H1 (cell line): Measurements from ENCODE around the gene BCAS1. TPM values are rescaled to one million over a fixed set of nuclear protein-coding genes. Genes with fewer than 3 reads are reported as not detected.

Experiments
- CTCF ChIA-PET: fragments of 300-600 bp; sonication (Branson Sonifier 250); formaldehyde crosslinking; loops from one replicate; lab custom pipeline; 2021; ENCODE audit not compliant: partially characterized antibody; lab: Charles Lee
- POLR2A ChIA-PET: fragments of 300-600 bp; sonication (Branson Sonifier 250); formaldehyde crosslinking; loops from one replicate; lab custom pipeline; 2021; ENCODE audit warnings: inconsistent platforms; ENCODE audit not compliant: partially characterized antibody; lab: Charles Lee
- DNase-seq, 2 experiments: peaks; one replicate each; pipeline versions ENCODE4 v3.0.0 to v3.0.0-alpha.2; 2010 to 2022; ENCODE audit warnings: low spot score in 2 of 2, low read depth in 1 of 2, mixed read lengths in 1 of 2
- FAIRE-seq: peaks from 2 replicates; lab custom pipeline; 2011; peaks lifted over from hg19 to GRCh38; lab: Jason Lieb, UNC
- H2AFZ ChIP-seq: 2 replicates; pipeline ENCODE4 v1.8.1; 2012; ENCODE audit warnings: low read length, inconsistent platforms
- H2AK5ac ChIP-seq: 2 replicates; pipeline ENCODE4 v1.6.1; 2013; ENCODE audit warnings: low read depth, low read length
- H2BK120ac ChIP-seq: replicated peaks from 2 replicates; pipeline ENCODE3; 2013; ENCODE audit warnings: low read depth, low read length, inconsistent platforms
- H2BK12ac ChIP-seq: 2 replicates; pipeline ENCODE4 v1.6.1; 2013; ENCODE audit warnings: low read depth, low read length
- H2BK15ac ChIP-seq: 2 replicates; pipeline ENCODE4 v1.6.1; 2013; ENCODE audit warnings: low read length
- H2BK20ac ChIP-seq: 2 replicates; pipeline ENCODE4 v1.6.1; 2013; ENCODE audit warnings: low read length
- H2BK5ac ChIP-seq: 2 replicates; pipeline ENCODE4 v1.6.1; 2013; ENCODE audit warnings: low read depth, low read length
- H3K14ac ChIP-seq: 2 replicates; pipeline ENCODE4 v1.6.1; 2013; ENCODE audit warnings: inconsistent platforms; ENCODE audit not compliant: insufficient read length
- H3K18ac ChIP-seq: 2 replicates; pipeline ENCODE4 v1.6.1; 2013; ENCODE audit warnings: low read length; ENCODE audit errors: extremely low read depth
- H3K23ac ChIP-seq: 2 replicates; pipeline ENCODE4 v1.6.1; 2013; ENCODE audit warnings: inconsistent platforms; ENCODE audit not compliant: insufficient read length
- H3K23me2 ChIP-seq: 2 replicates; pipeline ENCODE4 v1.6.1; 2013; ENCODE audit warnings: low read depth, low read length
- H3K27ac ChIP-seq: 2 replicates; pipeline ENCODE4 v1.6.1; 2011; ENCODE audit warnings: low read depth, low read length, inconsistent platforms
- H3K27me3 ChIP-seq, 4 experiments: replicated peaks in 1 of 4; 1 replicate in 1 of 4; 2 replicates in 3 of 4; pipeline versions ENCODE4 v1.6.1 to v1.8.1; 2011 to 2013; ENCODE audit warnings: low read length in 3 of 4, mild to moderate bottlenecking in 3 of 4, inconsistent platforms in 2 of 4, mixed read lengths in 2 of 4, moderate library complexity in 1 of 4; ENCODE audit not compliant: control insufficient read depth in 3 of 4, insufficient read depth in 3 of 4; ENCODE audit errors: extremely low read depth in 1 of 4
- H3K36me3 ChIP-seq, 4 experiments: 2 replicates each; pipeline versions ENCODE4 v1.6.1 to v1.8.1; 2011 to 2013; ENCODE audit warnings: mild to moderate bottlenecking in 4 of 4, low read length in 3 of 4, moderate library complexity in 2 of 4, control low read depth in 1 of 4, inconsistent platforms in 1 of 4; ENCODE audit not compliant: insufficient read depth in 4 of 4, control insufficient read depth in 2 of 4
- H3K4ac ChIP-seq: replicated peaks from 2 replicates; pipeline ENCODE3; 2013; ENCODE audit warnings: low read length, low read depth, mixed read lengths, inconsistent platforms; ENCODE audit not compliant: insufficient read length
- H3K4me1 ChIP-seq, 4 experiments: replicated peaks in 1 of 4; 1 replicate in 1 of 4; 2 replicates in 3 of 4; pipeline versions ENCODE4 v1.6.1 to v1.8.1; 2011 to 2013; ENCODE audit warnings: low read length in 3 of 4, inconsistent platforms in 2 of 4, mixed read lengths in 1 of 4; ENCODE audit not compliant: insufficient read depth in 4 of 4, control insufficient read depth in 3 of 4
- H3K4me2 ChIP-seq, 2 experiments: 2 replicates each; pipeline versions ENCODE4 v1.6.1 to v1.8.1; 2011 to 2013; ENCODE audit warnings: low read depth in 2 of 2, low read length in 2 of 2, control low read depth in 1 of 2, inconsistent platforms in 1 of 2, mild to moderate bottlenecking in 1 of 2; ENCODE audit not compliant: insufficient read depth in 1 of 2
- H3K4me3 ChIP-seq, 4 experiments: fragments of 200-600, 300-600 bp in 1 of 4; sonication (generic), shearing (Covaris generic), sonication (Bioruptor Twin) in 1 of 4; 2 replicates each; pipeline versions ENCODE4 v1.5.1 to v1.8.1; 2011 to 2016; ENCODE audit warnings: low read length in 4 of 4, low read depth in 3 of 4, control low read depth in 2 of 4, inconsistent platforms in 2 of 4, mild to moderate bottlenecking in 2 of 4, mixed read lengths in 1 of 4, moderate library complexity in 1 of 4; ENCODE audit not compliant: insufficient read depth in 2 of 4; ENCODE audit errors: extremely low read depth in 1 of 4
- H3K56ac ChIP-seq: replicated peaks from 2 replicates; pipeline ENCODE3; 2013; ENCODE audit warnings: low read depth, mild to moderate bottlenecking, mixed read lengths, low read length, inconsistent platforms; ENCODE audit not compliant: insufficient read length
- H3K79me1 ChIP-seq: 2 replicates; pipeline ENCODE4 v1.6.1; 2013; ENCODE audit warnings: low read depth, low read length, control low read depth
- H3K79me2 ChIP-seq, 2 experiments: 2 replicates each; pipeline versions ENCODE4 v1.6.1 to v1.8.1; 2012 to 2013; ENCODE audit warnings: low read length in 2 of 2, mild to moderate bottlenecking in 2 of 2, inconsistent platforms in 1 of 2; ENCODE audit not compliant: insufficient read depth in 2 of 2, control insufficient read depth in 1 of 2
- H3K9ac ChIP-seq, 4 experiments: replicated peaks in 1 of 4; 1 replicate in 1 of 4; 2 replicates in 3 of 4; pipeline versions ENCODE4 v1.6.1 to v1.8.1; 2011 to 2013; ENCODE audit warnings: low read depth in 3 of 4, low read length in 3 of 4, control low read depth in 2 of 4, mild to moderate bottlenecking in 2 of 4, moderate library complexity in 2 of 4, inconsistent platforms in 1 of 4; ENCODE audit errors: extremely low read depth in 1 of 4
- H3K9me3 ChIP-seq, 2 experiments: 2 replicates each; pipeline versions ENCODE4 v1.6.1 to v1.8.1; 2012 to 2013; ENCODE audit warnings: mild to moderate bottlenecking in 2 of 2, moderate library complexity in 2 of 2, control low read depth in 1 of 2, inconsistent platforms in 1 of 2, low read depth in 1 of 2, low read length in 1 of 2, mixed read lengths in 1 of 2; ENCODE audit not compliant: insufficient read depth in 2 of 2
- H4K20me1 ChIP-seq, 2 experiments: replicated peaks in 1 of 2; 2 replicates each; pipeline versions ENCODE3 to v1.8.1; 2011 to 2013; ENCODE audit warnings: inconsistent platforms in 2 of 2, low read length in 2 of 2, mild to moderate bottlenecking in 1 of 2; ENCODE audit not compliant: insufficient read depth in 2 of 2, control insufficient read depth in 1 of 2
- H4K5ac ChIP-seq: 2 replicates; pipeline ENCODE4 v1.6.1; 2013; ENCODE audit warnings: low read length, low read depth, mixed read lengths, inconsistent platforms; ENCODE audit not compliant: insufficient read length
- H4K8ac ChIP-seq: 2 replicates; pipeline ENCODE4 v1.8.0; 2013; ENCODE audit warnings: mild to moderate bottlenecking, moderate library complexity, low read length, inconsistent platforms; ENCODE audit not compliant: insufficient read depth; ENCODE audit errors: extremely low read depth
- H4K91ac ChIP-seq: replicated peaks from 2 replicates; pipeline ENCODE3; 2013; ENCODE audit warnings: low read length, mixed read lengths, inconsistent platforms; ENCODE audit not compliant: insufficient read length
- ATF3 ChIP-seq: IDR thresholded peaks from 2 replicates; pipeline ENCODE4 v1.6.1; 2011; ENCODE audit warnings: low read depth, mild to moderate bottlenecking, low read length; ENCODE audit not compliant: insufficient read depth
- BCL11A ChIP-seq, 2 experiments: IDR thresholded peaks; one replicate each; pipeline ENCODE4 v1.6.1; 2011; ENCODE audit warnings: low read depth in 2 of 2, low read length in 2 of 2, mild to moderate bottlenecking in 2 of 2
- BRCA1 ChIP-seq: IDR thresholded peaks from 2 replicates; pipeline ENCODE4 v1.6.1; 2012; ENCODE audit warnings: low read depth, low read length, improper control_type of control experiment
- CBX5 ChIP-seq: fragments of 300-800, 300-1000 bp; sonication (generic); IDR thresholded peaks from 2 replicates; pipeline ENCODE4 v1.7.1; 2016; ENCODE audit warnings: antibody characterized with exemption, low read length, low read depth
- CEBPB ChIP-seq: IDR thresholded peaks from 2 replicates; pipeline ENCODE4 v1.6.1; 2012; ENCODE audit warnings: low read depth, low read length
- HDAC6 ChIP-seq: IDR thresholded peaks from one replicate; pipeline ENCODE4 v1.7.1; 2012; ENCODE audit warnings: low read depth, mild to moderate bottlenecking, inconsistent platforms, low read length, moderate library complexity
- JUND ChIP-seq: IDR thresholded peaks from 2 replicates; pipeline ENCODE4 v1.6.1; 2011; ENCODE audit warnings: mild to moderate bottlenecking, improper control_type of control experiment, low read length
- MAFK ChIP-seq: IDR thresholded peaks from 2 replicates; pipeline ENCODE4 v1.6.1; 2012; ENCODE audit warnings: low read depth, mild to moderate bottlenecking, improper control_type of control experiment, low read length
- POLR2AphosphoS5 ChIP-seq: IDR thresholded peaks from 2 replicates; pipeline ENCODE4 v1.6.1; 2011; ENCODE audit warnings: low read depth, low read length
- RFX5 ChIP-seq: IDR thresholded peaks from 2 replicates; pipeline ENCODE4 v1.6.1; 2011; ENCODE audit warnings: low read depth, low read length, improper control_type of control experiment, borderline replicate concordance
- SUZ12 ChIP-seq: fragments of 200-600 bp; sonication (generic); IDR thresholded peaks from 2 replicates; pipeline ENCODE4 v1.6.1; 2012; ENCODE audit warnings: mild to moderate bottlenecking, inconsistent platforms, low read length, moderate library complexity, mixed read lengths
- ZNF274 ChIP-seq: IDR thresholded peaks from 2 replicates; pipeline ENCODE4 v1.7.0; 2012; ENCODE audit warnings: low read length, borderline replicate concordance; ENCODE audit errors: extremely low read depth
- WGBS, 2 experiments: shearing (Covaris generic) in 1 of 2; methylation state at CpG; one replicate each; pipeline versions ENCODE4 v1.1.6 to v1.1.7; 2013 to 2015; ENCODE audit warnings: low lambda C conversion rate in 2 of 2, mixed read lengths in 2 of 2, inconsistent platforms in 1 of 2, low coverage in 1 of 2, missing lambda C conversion rate in 1 of 2; ENCODE audit not compliant: insufficient replicate concordance in 2 of 2, insufficient coverage in 1 of 2, insufficient read length in 1 of 2; ENCODE audit errors: extremely low coverage in 1 of 2, missing lambda C conversion rate in 1 of 2; 5-methylcytosine and 5-hydroxymethylcytosine counted together
- polyA plus RNA-seq, 7 experiments: library from polyadenylated mRNA; depleted of rRNA in 3 of 7; stranded (reverse) in 5 of 7; unstranded in 2 of 7; fragments of >200 nt in 5 of 7; fragments of 200-250 nt in 2 of 7; gene quantifications; 1 replicate in 5 of 7; 2 replicates in 1 of 7; 4 replicates in 1 of 7; pipeline versions ENCODE4 v1.2.1 to v1.2.3, GENCODE V29; 2011 to 2013; ENCODE audit warnings: missing spikeins in 2 of 7, mixed read lengths in 2 of 7
- total RNA-seq: library from RNA; stranded (reverse); fragmentation: NEBNext Ultra II Directional; extraction: Animal tissue kit (Norgen Biotek cat#: 25700); gene quantifications from 2 replicates; pipeline ENCODE4 v1.2.1, GENCODE V29; 2021
- TF ChIP-seq, protein P1 (sequence below): IDR thresholded peaks from 2 replicates; pipeline ENCODE4 v1.6.1; 2012; ENCODE audit warnings: inconsistent platforms

BCAS1 gene
- total and polyA plus RNA-seq, 2 of the 8 experiments (the other 6 are each of a cell fraction or from before 2014, with no cell fraction given): 0.06 to 0.19 TPM

- Histone ChIP-seq H3K27me3 (no peaks in the 10 kb centered on the region), H2BK120ac (no peak overlapping the region), H3K14ac (no peak overlapping the region), H3K56ac (no peak overlapping the region), H3K9ac (no peak overlapping the region), H3K4me3 (no peak overlapping the region), H4K5ac (no peak overlapping the region), H3K4me1 (no peaks in the 10 kb centered on the region), H3K23me2 (no peaks in the 10 kb centered on the region), H4K20me1 (no peaks in the 10 kb centered on the region), H2AK5ac (no peak overlapping the region), H2BK12ac (no peak overlapping the region), H4K91ac (no peak overlapping the region), H3K23ac (no peak overlapping the region), H3K79me2 (no peaks in the 10 kb centered on the region), H2AFZ (no peak overlapping the region), H3K9me3 (no peaks in the 10 kb centered on the region), H3K4ac (no peak overlapping the region), H2BK5ac (no peak overlapping the region), H3K36me3 (no peaks in the 10 kb centered on the region), H3K27ac (no peak overlapping the region), H2BK15ac (no peak overlapping the region), H3K18ac (no peak overlapping the region), H3K4me2 (no peak overlapping the region), H4K8ac (no peak overlapping the region), H2BK20ac (no peak overlapping the region), H3K79me1 (no peaks in the 10 kb centered on the region)
- 92% methylated on average over 5 of the region's 5 CpGs; no CpG with 5 or more reads in 1 of the 2 experiments for WGBS, 2 experiments
- FAIRE-seq: no peak
- TF ChIP-seq BCL11A (IDR thresholded peaks at IDR 0.05; ENCODE audit: low read depth in 2 of 2, low read length in 2 of 2) (no peak), CBX5 (no peak), RFX5 (no peak), JUND (no peak), ZNF274 (no peak), POLR2AphosphoS5 (no peak), HDAC6 (no peak), CEBPB (no peak), ATF3 (no peak), SUZ12 (no peak), BRCA1 (no peak), MAFK (no peak)
- TF ChIP-seq, protein P1, sequence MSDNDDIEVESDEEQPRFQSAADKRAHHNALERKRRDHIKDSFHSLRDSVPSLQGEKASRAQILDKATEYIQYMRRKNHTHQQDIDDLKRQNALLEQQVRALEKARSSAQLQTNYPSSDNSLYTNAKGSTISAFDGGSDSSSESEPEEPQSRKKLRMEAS: no peak
- DNase-seq: no peak
- CTCF ChIA-PET: no interaction called here
- POLR2A ChIA-PET: no interaction called here
These were observed 89.3 kb downstream of the BCAS1 start for GRCh38 chr20:53981130-53981529.
